Mesodermal cell (in vitro differentiated cells): ENCODE results near the gene C5orf15.

ENCODE experiments used
- H3K27ac ChIP-seq: 2 replicates; pipeline ENCODE4 v1.7.0; 2013; ENCODE audit warnings: mild to moderate bottlenecking, low read depth, low read length, moderate library complexity; ENCODE audit not compliant: severe bottlenecking
- H3K36me3 ChIP-seq: 2 replicates; pipeline ENCODE4 v1.7.1; 2013; ENCODE audit warnings: mild to moderate bottlenecking, low read length, moderate library complexity; ENCODE audit not compliant: control insufficient read depth, insufficient read depth
- H3K4me1 ChIP-seq: one replicate; pipeline ENCODE4 v1.7.1; 2013; ENCODE audit warnings: mild to moderate bottlenecking, low read length; ENCODE audit not compliant: insufficient read depth, control insufficient read depth, poor library complexity, severe bottlenecking
- H3K4me3 ChIP-seq: 2 replicates; pipeline ENCODE4 v1.7.0; 2013; ENCODE audit warnings: low read length, control low read depth, mild to moderate bottlenecking; ENCODE audit not compliant: insufficient read depth, poor library complexity, severe bottlenecking; ENCODE audit errors: extremely low read depth
- H3K9me3 ChIP-seq: 2 replicates; pipeline ENCODE4 v1.7.1; 2013; ENCODE audit warnings: mild to moderate bottlenecking, low read length, moderate library complexity; ENCODE audit not compliant: control insufficient read depth
- WGBS, 2 experiments: methylation state at CpG; one replicate each; pipeline ENCODE4 v1.1.5; 2013; ENCODE audit warnings: missing lambda C conversion rate in 2 of 2; ENCODE audit not compliant: insufficient coverage in 2 of 2; 5-methylcytosine and 5-hydroxymethylcytosine counted together

C5orf15 gene

GRCh38 chr5:134001938-134002731 is 33.7 kb upstream of the C5orf15 start:
- Histone ChIP-seq H3K4me1 (peaks cover 13% of the 10 kb centered on the region), H3K27ac (no peak overlapping the region), H3K4me3 (peak overlapping the region; percentile 74), H3K36me3 (peaks cover 46% of the 10 kb centered on the region), H3K9me3 (no peaks in the 10 kb centered on the region)
- WGBS, 2 experiments: 97 to 99% methylated on average over 10 to 13 of the region's 13 CpGs

GRCh38 chr5:134000696-134001453 is 32.5 kb upstream of the C5orf15 start:
- peaks cover 48% of the 10 kb centered on the region for H3K36me3 ChIP-seq
- 93% methylated on average over 3 to 5 of the region's 10 CpGs for WGBS, 2 experiments
- peaks cover 18% of the 10 kb centered on the region for H3K4me1 ChIP-seq
- H3K27ac ChIP-seq: no peak overlapping the region
- H3K9me3 ChIP-seq: no peaks in the 10 kb centered on the region
- no peak overlapping the region for H3K4me3 ChIP-seq

DNA sequence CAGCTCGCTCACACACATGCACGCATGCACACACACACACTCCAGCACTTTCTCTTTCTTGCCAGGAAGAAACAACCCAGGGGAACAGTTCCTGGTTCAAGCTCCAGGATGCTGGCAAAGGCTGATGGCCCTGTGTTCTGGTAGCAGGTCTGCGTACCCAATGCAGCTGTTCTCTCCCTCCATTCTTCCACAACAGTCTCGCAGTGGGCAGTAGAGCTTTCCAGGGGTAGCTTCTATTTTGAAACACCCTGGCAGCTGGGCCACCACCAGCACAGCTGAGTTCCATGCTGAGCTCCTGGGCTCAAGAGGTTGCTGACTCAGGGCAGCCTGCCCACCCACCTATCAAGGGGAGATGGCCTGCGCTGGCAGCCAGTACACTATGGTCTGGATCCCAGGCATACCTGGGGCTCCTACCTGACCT is 31.7 kb upstream of the C5orf15 start:
- WGBS, 2 experiments: 94 to 97% methylated on average over 5 of the region's 5 CpGs
- peaks cover 22% of the 10 kb centered on the region for H3K4me1 ChIP-seq
- no peak overlapping the region for H3K4me3 ChIP-seq
- H3K27ac ChIP-seq: no peak overlapping the region
- H3K9me3 ChIP-seq: no peaks in the 10 kb centered on the region
- peaks cover 49% of the 10 kb centered on the region for H3K36me3 ChIP-seq

GRCh38 chr5:133998807-133999206 is 30.4 kb upstream of the C5orf15 start:
- Histone ChIP-seq H3K27ac (no peak overlapping the region), H3K9me3 (no peaks in the 10 kb centered on the region), H3K4me3 (no peak overlapping the region), H3K4me1 (peaks cover 34% of the 10 kb centered on the region), H3K36me3 (peaks cover 49% of the 10 kb centered on the region)
- WGBS, 2 experiments: 93% methylated on average over 3 to 5 of the region's 7 CpGs

- 92 to 96% methylated on average over 2 to 4 of the region's 6 CpGs for WGBS, 2 experiments
- Histone ChIP-seq H3K27ac (no peak overlapping the region), H3K4me1 (peaks cover 34% of the 10 kb centered on the region), H3K4me3 (no peak overlapping the region), H3K9me3 (no peaks in the 10 kb centered on the region), H3K36me3 (peaks cover 49% of the 10 kb centered on the region)
Observed at GRCh38 chr5:133998042-133998441, 29.6 kb upstream of the C5orf15 start.

DNA sequence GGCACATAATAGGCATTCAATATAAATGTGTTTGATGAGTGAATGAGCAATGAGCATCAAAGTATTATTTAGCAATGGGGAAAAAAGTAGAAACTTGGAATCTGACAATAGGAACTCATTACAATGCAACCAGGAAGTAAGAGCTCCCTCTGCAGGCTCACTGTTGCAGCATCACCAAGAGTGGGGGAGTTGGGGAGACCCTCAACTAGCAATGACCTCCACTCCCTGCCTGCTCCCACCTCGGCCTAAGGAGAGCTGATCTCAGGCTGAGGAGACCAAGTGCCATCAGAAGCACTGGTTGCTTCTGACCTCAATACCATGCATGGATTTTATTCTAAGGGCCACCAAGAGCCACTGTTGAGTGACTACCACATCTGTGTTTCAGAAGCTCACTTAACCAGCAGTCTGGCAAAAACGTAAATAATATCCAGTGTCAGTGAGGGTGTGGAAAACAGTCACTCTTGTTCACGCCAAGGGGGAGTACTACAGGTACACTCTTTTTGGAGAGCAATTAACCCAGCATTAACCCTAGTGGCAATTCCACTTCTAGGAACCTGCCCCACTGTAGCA is 28.3 kb upstream of the C5orf15 start:
- WGBS, 2 experiments: 71 to 79% methylated on average over 3 of the region's 3 CpGs
- Histone ChIP-seq H3K4me3 (no peak overlapping the region), H3K27ac (no peak overlapping the region), H3K36me3 (peaks cover 46% of the 10 kb centered on the region), H3K9me3 (no peaks in the 10 kb centered on the region), H3K4me1 (peaks cover 36% of the 10 kb centered on the region)

GRCh38 chr5:133995883-133996563 is 27.6 kb upstream of the C5orf15 start:
- WGBS, 2 experiments: 70 to 79% methylated on average over 5 of the region's 7 CpGs
- H3K4me1 ChIP-seq: peaks cover 34% of the 10 kb centered on the region
- H3K9me3 ChIP-seq: no peaks in the 10 kb centered on the region
- H3K36me3 ChIP-seq: peaks cover 46% of the 10 kb centered on the region
- H3K27ac ChIP-seq: no peak overlapping the region
- H3K4me3 ChIP-seq: no peak overlapping the region

GRCh38 chr5:133995341-133995740 is 26.9 kb upstream of the C5orf15 start:
- H3K36me3 ChIP-seq: peaks cover 46% of the 10 kb centered on the region
- no peaks in the 10 kb centered on the region for H3K9me3 ChIP-seq
- peaks cover 33% of the 10 kb centered on the region for H3K4me1 ChIP-seq
- no peak overlapping the region for H3K27ac ChIP-seq
- H3K4me3 ChIP-seq: no peak overlapping the region
- WGBS, 2 experiments: 60 to 68% methylated on average over 6 to 8 of the region's 8 CpGs

GRCh38 chr5:133994990-133995333 is 26.5 kb upstream of the C5orf15 start:
- no peak overlapping the region for H3K27ac ChIP-seq
- peaks cover 30% of the 10 kb centered on the region for H3K4me1 ChIP-seq
- no peak overlapping the region for H3K4me3 ChIP-seq
- peaks cover 47% of the 10 kb centered on the region for H3K36me3 ChIP-seq
- no peaks in the 10 kb centered on the region for H3K9me3 ChIP-seq
- 93 to 96% methylated on average over 5 of the region's 6 CpGs for WGBS, 2 experiments

DNA sequence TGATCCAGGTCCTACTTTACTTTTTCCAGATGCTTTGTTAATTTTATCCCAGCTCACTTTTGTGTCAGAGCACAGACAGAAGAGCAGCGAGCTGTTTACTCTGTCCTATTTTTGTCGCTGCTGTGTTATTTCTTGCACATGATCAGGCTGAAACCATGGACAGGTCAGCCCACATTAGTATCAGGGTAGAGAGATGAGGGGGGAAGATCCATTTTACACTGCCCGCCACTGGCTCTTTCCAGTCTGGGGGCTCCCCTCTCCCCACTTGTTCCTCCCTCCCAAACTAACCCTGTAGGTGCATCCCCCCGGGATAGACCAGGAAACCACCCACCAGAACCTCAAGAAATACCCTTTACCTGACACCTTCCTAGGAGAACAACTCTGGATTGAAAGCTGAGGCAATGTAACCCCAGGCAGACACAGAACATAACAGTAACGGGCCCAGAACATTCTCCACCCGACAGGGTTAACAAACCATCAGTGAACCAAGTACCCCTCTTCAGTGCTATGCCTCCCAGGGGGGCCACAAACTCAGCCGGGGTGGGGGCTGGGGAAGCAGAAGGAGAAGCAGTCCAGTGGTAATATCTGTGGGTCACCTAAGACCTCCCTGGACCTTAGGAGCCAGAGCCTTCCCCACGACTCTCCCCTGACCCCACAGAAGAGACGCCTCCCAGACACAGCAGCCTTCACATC is 26.0 kb upstream of the C5orf15 start:
- peaks cover 30% of the 10 kb centered on the region for H3K4me1 ChIP-seq
- H3K27ac ChIP-seq: peak overlapping the region; percentile 29
- WGBS, 2 experiments: 90 to 93% methylated on average over 3 to 4 of the region's 9 CpGs
- no peaks in the 10 kb centered on the region for H3K9me3 ChIP-seq
- H3K4me3 ChIP-seq: no peak overlapping the region
- peaks cover 45% of the 10 kb centered on the region for H3K36me3 ChIP-seq
